Measurements from ENCODE around the gene ACSM2B.
"Not testable (repeated sequence)": the region's sequence is repeated elsewhere in the genome, so short reads cannot be mapped to it uniquely, and the experiment has no call there.

ACSM2B gene

GRCh38 chr16:20531795-20532194 lies 44.4 kb downstream of the ACSM2B start:
- not testable (repeated sequence) for DNase-seq

- DNase-seq = no peak
Measured at GRCh38 chr16:20520103-20520502, 56.1 kb downstream of the ACSM2B start.

DNA sequence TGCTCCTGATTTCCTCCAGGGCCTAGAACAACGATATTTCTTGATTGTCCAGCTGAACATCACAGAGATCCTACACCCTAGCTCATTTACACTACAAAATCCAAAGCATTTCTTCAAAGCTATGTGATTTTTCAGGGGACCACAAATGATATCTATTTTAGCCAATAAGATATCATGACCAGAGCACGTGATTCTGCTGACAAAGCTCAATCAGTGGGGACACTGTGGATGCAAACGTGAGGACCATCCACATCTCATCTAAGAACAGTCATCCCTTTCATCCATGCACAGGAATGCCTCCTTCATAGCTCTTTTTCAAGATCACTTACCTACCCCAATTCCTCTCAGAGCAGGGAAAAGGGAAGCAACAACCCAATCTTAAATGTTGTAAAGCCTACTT lies 56.9 kb downstream of the ACSM2B start:
- no peak for DNase-seq

DNA sequence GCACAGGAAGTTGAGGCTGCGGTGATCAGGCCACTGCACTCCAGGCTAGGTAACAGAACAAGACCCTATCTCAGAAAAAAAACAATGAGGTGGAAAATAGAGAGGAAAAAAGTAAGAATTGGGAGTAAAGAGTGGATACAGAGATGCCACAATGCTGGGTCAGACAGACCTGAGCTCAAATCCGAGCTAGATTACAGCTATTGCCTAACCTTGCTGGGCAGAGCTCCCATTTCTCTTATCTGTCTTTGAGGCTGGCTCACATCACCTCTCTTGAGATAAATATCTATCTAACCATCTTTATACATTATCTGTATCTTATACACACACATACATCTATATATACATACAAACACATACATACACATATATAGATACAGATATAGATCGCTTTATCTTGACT lies 59.0 kb downstream of the ACSM2B start:
- no peak for DNase-seq

GRCh38 chr16:20515688-20516090 lies 60.5 kb downstream of the ACSM2B start:
- DNase-seq = no peak

- no peak for DNase-seq
Measured at GRCh38 chr16:20510323-20510722, 65.8 kb downstream of the ACSM2B start.

GRCh38 chr16:20507280-20507679 lies 68.9 kb downstream of the ACSM2B start:
- no peak for DNase-seq

GRCh38 chr16:20504418-20504817 lies 71.7 kb downstream of the ACSM2B start:
- no peak for DNase-seq

DNA sequence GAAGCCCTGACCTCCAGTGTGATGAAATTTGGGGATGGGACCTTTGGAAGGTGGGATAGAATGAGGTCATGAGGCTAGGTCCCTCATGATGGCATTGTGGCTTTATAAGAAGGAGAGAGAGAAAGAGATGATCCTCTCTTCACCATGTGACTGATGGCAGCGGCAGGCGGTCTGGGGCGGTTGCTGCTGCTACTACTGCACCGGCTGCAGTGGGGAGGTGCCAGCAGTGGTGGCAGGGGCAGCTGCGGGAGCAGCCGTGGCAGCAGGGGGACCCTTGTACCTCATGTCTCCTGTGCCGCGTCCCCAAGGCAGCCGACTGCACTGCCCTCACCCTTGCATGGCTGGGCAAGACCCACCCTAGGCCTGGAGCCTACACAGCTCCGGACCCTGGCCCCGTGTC lies 84.7 kb downstream of the ACSM2B start:
- not testable (repeated sequence) for DNase-seq

- DNase-seq = not testable (repeated sequence)
Measured at GRCh38 chr16:20490994-20491393, 85.2 kb downstream of the ACSM2B start.
